ENCODE measurements around the gene OPN3.

The OPN3 gene

GRCh38 chr1:241645199-241645598 is 5.0 kb upstream of the OPN3 start:
- no peak for DNase-seq (ENCODE audit: low read depth)
- no peak overlapping the region for H3K4me3 ChIP-seq (ENCODE audit: low read length)
- TF ChIP-seq CTCF (conservative IDR thresholded peaks at IDR 0.05; ENCODE audit: low read length) = no peak

DNA sequence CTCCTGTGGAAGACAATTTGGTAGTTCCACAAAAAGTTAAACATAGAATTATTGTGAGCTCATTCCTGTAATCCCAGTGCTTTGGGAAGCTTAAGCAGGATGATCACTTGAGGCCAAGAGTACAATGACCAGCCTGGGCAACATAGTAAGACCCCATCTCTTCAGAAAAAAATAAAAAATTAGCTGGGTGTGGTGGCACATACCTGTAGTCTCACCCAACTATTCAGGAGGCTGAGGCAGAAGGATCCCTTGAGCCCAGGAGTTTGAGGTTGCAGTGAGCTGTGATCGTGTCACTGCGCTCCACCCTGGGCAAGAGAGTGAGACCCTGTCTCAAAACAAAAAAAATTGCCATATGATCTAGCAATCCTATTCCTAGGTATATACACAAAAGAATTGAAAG is 4.1 kb upstream of the OPN3 start:
- no peak overlapping the region for H3K4me3 ChIP-seq (ENCODE audit: low read length)

GRCh38 chr1:241642593-241642944 is 2.4 kb upstream of the OPN3 start:
- H3K4me3 ChIP-seq (ENCODE audit: low read length) = no peak overlapping the region
- DNase-seq (ENCODE audit: low read depth) = no peak
- TF ChIP-seq CTCF (conservative IDR thresholded peaks at IDR 0.05; ENCODE audit: low read length) = no peak

More for the DNA sequence above, 4.1 kb upstream of the OPN3 start:
- DNase-seq (ENCODE audit: low read depth) = no peak
- TF ChIP-seq CTCF (conservative IDR thresholded peaks at IDR 0.05; ENCODE audit: low read length) = no peak

DNA sequence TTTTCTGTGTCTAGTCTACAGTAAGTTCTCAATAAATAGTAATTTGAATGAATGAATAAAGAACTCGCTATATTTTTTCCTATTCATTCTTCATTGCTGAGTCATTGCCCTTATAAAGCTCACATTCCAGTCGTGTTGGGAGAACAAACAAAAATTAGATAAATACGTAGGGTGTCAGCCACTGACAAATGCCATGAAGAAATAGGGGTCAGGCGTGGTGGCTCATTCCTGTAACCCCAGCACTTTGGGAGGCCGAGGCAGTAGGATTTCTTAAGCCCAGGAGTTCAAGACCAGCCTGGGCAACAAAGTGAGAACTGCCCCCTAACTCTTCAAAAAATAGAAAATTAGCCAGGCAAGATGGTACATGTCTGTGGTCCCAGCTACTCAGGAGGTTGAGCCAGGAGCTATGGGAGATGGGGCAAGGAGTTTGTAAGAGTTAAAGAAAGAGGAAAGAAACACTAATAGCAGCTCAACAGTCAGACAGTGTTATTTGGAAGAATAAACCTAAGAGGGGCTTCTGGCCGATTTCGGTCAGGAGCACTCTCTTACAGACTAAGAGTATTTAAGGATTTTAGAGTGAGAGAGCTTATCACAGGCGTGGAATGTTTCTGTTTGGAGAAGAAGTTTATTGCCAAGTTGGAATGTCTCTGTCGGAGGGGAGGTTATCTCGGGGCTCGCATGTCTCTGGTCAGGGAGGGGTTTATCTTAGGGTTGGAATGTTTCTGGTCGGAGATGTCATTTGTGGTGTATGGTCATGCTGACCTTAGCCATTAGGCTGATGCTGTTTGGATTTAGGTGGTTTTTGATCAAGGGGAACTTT is 1.8 kb upstream of the OPN3 start:
- H3K4me3 ChIP-seq (ENCODE audit: low read length) = no peak overlapping the region
- TF ChIP-seq CTCF (conservative IDR thresholded peaks at IDR 0.05; ENCODE audit: low read length) = no peak
- DNase-seq (ENCODE audit: low read depth) = peak; percentile 60

DNA sequence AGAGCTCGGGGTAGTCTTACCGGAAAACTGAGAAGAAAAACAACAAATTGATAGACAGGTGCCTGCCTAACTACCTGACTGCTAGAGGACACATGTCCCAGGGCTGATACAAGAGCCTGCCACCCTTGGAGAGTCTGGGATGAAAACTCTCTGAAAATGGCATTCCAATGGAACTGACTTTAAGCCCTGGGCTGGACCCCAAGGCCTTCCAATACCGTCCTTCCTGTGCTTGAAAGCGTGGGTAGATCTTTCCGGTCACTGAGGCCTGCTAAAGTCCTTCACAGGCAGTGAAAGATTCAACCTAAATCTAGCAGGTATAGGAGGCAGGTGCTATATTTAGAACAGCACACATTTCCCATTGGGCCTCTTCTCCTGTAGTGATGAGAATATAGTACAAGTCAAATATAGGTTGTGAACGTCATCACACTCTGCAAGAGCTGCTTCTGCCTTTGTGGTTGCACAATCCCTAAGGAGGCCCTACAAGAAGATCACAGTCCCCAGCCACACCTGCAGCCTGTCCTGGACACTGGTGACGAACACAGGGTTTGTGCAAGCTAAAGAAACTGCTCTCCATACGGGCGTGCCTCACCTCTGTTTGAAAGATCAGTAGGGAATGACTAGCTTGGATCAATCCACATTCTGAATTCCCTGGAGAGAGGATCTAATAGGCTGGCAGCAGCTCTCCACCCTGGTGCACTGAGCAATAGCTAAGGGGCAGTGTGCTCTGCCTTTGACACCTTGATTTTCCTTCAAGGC is 876 bp upstream of the OPN3 start:
- H3K4me3 ChIP-seq (ENCODE audit: low read length) = peak overlapping the region; percentile 64
- no peak for TF ChIP-seq CTCF (conservative IDR thresholded peaks at IDR 0.05; ENCODE audit: low read length)
- DNase-seq (ENCODE audit: low read depth) = no peak

- peak overlapping the region; percentile 97 for H3K4me3 ChIP-seq (ENCODE audit: low read length)
- DNase-seq (ENCODE audit: low read depth) = peak; percentile 27
- 0 out of 2 replicates have a peak, but pooled peaks have one; percentile 6 for TF ChIP-seq CTCF (conservative IDR thresholded peaks at IDR 0.05; ENCODE audit: low read length)
These were observed 483 bp downstream of the OPN3 start for GRCh38 chr1:241639623-241640148.
